CD4-positive, alpha-beta T cell treated with Interleukin-2 at 100 ng/mL for 4 hours (primary cell): ENCODE results near the gene MAP3K6.
A peak's percentile ranks its signal among the peaks of the same experiment; 100 is the strongest.
"Not testable (repeated sequence)": the region's sequence is repeated elsewhere in the genome, so short reads cannot be mapped to it uniquely, and the experiment has no call there.

Experiments
- DNase-seq: peaks from one replicate; pipeline ENCODE4 v3.0.0-alpha.2; 2020; ENCODE audit warnings: low spot score

Gene MAP3K6

DNA sequence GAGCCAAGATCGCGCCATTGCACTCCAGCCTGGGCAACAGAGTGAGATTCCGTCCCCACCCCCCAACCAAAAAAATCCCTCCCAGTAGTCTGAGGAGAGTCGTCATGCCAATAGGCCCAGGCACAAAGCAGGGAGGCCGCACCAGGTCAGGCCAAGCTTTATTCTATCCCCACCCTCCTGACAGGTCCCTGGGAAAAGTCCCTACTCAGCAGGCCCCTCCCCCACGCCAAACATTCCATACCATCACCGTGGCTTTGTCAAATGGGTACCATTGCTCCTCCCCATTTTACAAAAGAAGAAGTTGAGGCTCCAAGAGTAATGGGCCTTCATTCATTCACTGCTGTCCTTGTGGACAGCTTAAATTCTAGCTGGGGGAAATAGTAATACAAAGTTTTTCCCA lies 31.0 kb upstream of the MAP3K6 start:
- DNase-seq: no peak

DNA sequence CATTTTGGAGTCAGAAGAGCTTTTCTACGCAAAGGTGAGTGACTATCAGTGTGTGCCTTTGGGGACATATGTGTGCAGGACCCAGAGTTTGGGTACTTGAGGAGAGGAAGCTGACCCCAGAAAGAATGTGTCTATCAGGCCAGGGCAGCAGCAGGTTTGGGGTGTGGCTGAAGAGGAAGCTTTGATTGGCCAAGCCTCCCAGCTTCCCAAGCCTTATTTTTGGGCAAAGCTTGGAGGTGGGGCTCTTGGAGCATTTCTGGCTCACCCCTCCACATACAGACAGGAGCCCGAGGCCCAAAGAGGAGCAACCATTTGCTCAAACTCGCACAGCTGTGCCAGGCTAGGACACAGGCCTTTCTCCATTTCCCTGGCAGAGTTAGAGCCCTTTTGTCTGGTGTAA lies 30.3 kb upstream of the MAP3K6 start:
- DNase-seq: no peak

- DNase-seq: peak; percentile 83
These were observed 28.9 kb upstream of the MAP3K6 start for GRCh38 chr1:27395441-27396195.

DNA sequence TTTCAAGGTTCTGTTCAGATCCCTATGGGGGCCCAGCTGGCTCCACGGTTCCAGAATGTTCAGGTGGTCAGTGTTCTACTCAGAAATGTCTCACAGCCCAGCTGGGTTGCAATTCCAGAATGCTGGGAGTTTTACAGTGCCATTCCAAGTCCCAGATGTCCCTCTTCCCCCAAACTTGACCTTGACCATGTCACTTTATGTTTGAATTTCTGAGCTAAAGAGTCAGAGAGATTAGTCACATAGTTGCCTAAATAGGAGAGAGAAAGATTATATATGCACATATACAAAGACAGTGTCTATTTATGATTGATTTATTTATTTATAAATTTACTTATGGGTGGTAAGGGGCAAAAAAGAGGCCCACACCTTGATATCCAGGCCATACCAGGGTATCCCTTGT lies 28.2 kb upstream of the MAP3K6 start:
- no peak for DNase-seq

- no peak for DNase-seq
These were observed 27.5 kb upstream of the MAP3K6 start for GRCh38 chr1:27394282-27394658.

DNA sequence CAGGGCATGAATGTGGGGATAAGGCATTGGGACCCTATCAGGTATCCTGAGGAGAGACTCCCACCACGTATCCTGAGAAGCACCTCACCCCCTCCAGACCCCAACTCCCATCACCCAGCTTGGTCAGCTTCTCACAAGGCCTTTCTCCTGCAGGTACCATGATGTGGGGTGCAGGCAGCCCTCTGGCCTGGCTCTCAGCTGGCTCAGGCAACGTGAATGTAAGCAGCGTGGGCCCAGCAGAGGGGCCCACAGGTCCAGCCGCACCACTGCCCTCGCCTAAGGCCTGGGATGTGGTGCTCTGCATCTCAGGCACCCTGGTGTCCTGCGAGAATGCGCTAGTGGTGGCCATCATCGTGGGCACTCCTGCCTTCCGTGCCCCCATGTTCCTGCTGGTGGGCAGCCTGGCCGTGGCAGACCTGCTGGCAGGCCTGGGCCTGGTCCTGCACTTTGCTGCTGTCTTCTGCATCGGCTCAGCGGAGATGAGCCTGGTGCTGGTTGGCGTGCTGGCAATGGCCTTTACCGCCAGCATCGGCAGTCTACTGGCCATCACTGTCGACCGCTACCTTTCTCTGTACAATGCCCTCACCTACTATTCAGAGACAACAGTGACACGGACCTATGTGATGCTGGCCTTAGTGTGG lies 27.0 kb upstream of the MAP3K6 start:
- no peak for DNase-seq

DNA sequence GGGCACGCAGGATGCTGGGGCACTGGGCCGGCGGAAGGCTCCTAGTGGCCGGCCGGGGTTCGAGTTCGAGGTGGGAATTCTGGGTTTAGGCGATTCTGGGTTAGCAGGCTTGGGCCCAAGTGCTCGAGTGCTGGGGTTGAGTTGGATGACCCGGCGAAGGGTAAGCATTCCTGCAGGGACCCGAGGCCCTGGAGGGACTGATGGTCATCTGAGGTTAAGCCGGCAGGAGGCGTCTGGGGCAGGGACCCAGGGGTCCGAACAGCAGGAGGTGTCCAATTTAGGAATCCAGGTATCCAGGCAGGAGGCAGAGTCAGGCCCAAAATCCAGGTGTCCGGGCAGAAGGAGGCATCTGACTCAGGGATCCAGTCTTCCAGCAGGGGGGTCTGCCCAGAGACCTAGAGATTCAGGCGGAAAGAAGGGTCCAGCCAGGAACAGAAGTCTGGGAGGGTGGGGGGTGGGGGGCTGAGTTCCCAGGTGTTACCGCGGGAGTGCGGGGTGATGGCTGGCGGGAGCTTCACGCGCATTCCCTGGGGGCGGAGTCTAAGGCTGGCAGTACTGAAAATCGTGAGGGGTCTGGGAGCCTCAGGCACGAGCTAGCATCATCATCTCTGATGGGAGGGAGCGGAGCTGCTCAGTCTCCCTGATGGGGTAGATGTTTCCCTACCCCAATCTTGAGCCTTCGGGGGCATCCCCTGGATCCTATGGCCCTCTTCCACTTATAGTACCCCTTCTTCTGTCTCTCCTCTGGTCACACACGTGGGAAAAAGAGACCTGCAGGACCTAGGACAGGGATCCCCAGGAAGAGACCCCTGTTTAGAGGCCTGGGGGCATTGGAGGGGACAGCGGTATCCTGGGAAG lies 26.2 kb upstream of the MAP3K6 start:
- no peak for DNase-seq

GRCh38 chr1:27392096-27392777 lies 25.5 kb upstream of the MAP3K6 start, which contains the start of gene GPR3:
TSS of gene GPR3 (plus strand) at chr1:27392622. CDS start at chr1:27393799, 1,177 bp downstream.
- DNase-seq: peak; percentile 94

GRCh38 chr1:27391511-27392095 lies 24.8 kb upstream of the MAP3K6 start:
- DNase-seq: peak; percentile 26

DNA sequence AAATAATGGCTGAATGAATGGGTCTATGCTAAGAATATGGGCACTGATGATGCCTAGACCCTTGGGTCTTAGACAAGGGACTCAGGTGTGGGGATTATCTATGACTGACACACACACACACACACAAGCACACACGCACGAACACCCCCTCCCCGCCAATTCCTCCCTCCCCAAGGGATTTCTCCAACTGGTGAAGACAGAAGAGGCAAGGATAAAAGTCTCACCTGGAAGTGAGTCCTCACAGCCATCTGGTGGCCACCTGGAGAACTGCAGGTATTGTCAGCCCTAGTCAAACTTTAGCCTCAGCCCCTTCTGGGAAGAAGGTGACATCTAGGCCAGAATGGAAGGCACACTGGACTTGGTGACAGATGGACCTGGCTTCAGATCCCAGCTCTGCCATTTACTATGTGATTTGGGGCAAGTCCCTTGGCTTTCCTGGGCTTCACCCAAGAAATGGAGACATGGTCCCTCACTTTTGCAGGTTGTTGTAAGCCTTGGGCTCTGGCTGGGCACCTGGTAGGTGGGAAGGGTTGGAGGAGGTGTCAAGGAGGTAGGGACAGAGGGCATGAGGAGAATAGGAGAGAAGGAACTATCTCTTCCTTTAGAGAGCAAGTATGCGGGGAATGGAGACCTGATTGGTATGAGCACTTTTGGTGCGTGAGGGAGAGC lies 21.7 kb upstream of the MAP3K6 start:
- peak; percentile 83 for DNase-seq

GRCh38 chr1:27384797-27385196 lies 18.0 kb upstream of the MAP3K6 start:
- DNase-seq: not testable (repeated sequence)

DNA sequence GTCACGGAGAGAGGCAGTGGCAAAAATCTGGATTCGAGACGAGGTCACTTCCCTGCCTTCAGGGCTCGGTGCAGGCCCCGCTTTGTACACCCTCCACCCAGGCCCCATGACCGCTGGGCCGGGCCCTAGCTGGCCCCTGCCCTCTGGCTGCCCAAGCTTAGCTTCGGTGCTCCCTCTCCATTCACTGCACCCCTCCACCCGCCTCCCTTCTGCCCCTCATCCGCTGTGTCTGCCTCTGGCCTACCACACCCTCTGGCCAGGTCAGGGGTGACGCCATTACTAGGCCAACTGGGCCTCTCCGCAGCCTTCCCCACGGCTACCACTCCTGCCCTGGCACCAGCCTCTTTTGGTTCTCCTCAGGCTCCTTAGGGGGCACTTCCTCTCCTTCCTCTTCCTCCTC lies 16.9 kb upstream of the MAP3K6 start:
- no peak for DNase-seq

GRCh38 chr1:27383039-27383605 lies 16.4 kb upstream of the MAP3K6 start, which contains the start of gene CD164L2:
TSS of gene CD164L2 (minus strand) at chr1:27383333. CDS start at chr1:27383239, 94 bp downstream.
- no peak for DNase-seq

DNA sequence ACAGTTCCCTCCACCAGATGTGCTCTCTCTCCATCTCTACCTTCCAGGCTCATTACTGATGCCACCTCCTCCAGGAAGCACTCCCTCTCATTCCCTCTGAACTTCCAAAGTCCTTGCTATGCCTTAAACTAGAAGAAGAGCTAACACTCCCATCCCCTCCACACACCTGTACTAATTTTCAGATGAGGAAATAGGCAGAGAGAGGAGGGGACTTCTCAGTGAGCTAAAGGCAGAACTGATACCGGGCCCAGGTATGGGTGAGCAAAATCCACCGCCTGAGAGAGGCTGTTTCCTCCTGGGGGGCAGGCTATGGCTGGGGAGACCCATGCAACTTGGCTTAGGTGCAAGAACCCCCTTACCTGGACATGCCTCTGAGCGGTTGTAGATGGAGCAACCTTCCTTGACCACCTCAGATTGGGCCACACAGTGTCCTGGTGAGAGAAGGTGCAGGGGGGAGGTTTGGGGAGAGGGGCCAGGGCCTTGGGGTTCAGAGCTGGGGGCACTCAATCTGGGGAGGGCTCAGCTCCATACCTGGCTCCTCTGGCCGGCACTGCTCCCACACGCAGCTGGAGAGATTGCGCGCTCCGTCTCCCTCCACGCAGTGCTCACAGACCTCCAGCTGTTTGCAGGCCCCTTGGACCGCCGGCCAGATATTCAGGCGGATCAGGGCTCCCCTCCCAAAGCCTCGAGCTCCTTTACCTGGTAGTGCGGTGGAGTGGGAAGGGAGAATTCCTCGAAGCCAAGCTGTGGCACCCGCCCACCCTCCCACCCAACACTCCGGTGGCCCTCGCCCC lies 15.4 kb upstream of the MAP3K6 start:
- DNase-seq: no peak

DNA sequence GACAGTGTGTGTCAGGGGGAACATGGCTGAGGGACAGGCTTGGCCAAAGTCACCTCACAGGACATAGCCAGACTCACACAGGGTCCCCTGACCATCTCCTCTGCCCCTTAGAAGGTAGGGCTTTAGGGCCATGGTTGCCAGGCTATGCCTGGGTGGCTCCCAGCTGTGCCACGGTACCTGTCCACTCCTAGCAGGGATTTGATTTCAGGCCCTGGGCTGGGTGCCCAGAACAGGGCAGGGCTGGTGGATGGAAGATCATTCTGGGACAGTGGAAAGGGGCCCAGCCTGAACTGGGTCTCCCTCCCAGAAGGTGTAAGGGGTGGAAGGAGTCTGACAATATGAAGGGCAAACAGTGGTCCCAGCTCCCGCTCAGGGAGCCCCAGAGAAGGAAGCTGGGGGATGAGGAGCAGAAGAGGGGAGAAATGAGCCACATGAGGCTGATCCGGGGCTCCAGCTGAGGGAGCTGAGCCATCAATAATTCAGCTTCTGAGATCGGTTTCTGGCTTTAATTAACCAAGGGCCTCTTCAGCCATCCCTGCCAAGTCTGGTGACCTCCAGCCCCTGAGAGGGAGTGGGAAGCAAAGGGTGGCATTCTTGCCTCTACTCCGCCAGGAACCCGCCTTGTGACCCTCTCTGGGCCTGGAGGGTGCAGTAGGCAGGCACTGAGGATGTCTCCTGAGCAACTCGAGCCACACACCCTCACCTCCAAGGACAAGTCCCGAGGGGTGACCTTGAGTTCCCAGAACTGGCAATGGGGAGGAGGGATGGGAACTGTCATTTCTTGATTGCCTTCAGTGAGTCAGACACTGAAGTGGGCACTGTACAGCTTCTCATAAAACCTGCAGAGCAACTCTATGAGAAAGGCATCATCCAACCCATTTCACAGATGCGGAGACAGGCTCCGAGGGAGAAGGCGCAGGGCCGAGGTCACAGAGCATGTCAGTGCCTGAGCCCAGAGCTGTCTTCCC lies 14.3 kb upstream of the MAP3K6 start:
- no peak for DNase-seq

DNA sequence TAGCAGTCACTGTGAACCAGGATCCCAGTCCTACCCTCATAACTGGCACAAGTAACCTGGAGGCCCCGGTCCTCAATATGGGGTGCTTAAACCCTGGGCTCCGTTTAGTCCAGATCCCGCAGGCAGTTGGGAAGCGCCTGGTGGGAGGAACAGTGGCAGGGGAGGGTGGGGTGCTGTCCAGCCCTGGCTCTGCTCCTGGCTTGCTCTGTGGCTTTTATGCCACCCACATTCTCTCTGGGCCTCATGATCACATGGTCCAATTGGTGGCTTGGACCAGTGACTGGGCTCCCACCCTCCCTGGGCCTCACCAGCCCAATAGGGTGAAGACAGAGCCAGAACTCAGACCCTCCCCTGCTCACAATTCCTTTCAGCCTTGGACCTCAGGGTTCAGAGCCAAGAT lies 13.5 kb upstream of the MAP3K6 start:
- no peak for DNase-seq

- no peak for DNase-seq
These were observed 12.9 kb upstream of the MAP3K6 start for GRCh38 chr1:27379564-27380122.

- no peak for DNase-seq
These were observed 11.2 kb upstream of the MAP3K6 start for GRCh38 chr1:27377760-27378495.
